Ovary (tissue), 9 donors: ENCODE results near the gene ARHGAP21. TPM values are rescaled to one million over a fixed set of nuclear protein-coding genes. Genes with fewer than 3 reads are reported as not detected.
"Not testable (repeated sequence)": the region's sequence is repeated elsewhere in the genome, so short reads cannot be mapped to it uniquely, and the experiment has no call there.

Source experiments
- DNase-seq, 5 donors: peaks; one replicate each; pipeline ENCODE4 v3.0.0-alpha.2; 2019 to 2020
- H3K27ac ChIP-seq, 2 donors: fragments of 200-600 bp; one replicate each; pipeline versions ENCODE4 v1.5.1 to v1.8.0; 2019 to 2022
- H3K27me3 ChIP-seq: fragments of 200-600 bp; one replicate; pipeline ENCODE4 v1.8.0; 2022
- H3K36me3 ChIP-seq: fragments of 200-600 bp; sonication (generic); one replicate; pipeline ENCODE4 v1.5.1; 2019
- H3K4me1 ChIP-seq: one replicate; pipeline ENCODE4 v1.8.1; 2013; ENCODE audit warnings: mild to moderate bottlenecking, moderate library complexity; ENCODE audit not compliant: insufficient read depth
- H3K4me3 ChIP-seq: fragments of 200-600 bp; sonication (generic); one replicate; pipeline ENCODE4 v1.5.1; 2017
- H3K9me3 ChIP-seq, 2 donors: fragments of 200-600 bp in 1 of 2; sonication (generic) in 1 of 2; one replicate each; pipeline versions ENCODE4 v1.5.1 to v1.8.1; 2013 to 2019; ENCODE audit warnings: mild to moderate bottlenecking in 1 of 2, moderate library complexity in 1 of 2
- EP300 ChIP-seq: sonication (generic); formaldehyde crosslinking; IDR thresholded peaks from one replicate; pipeline ENCODE4 v1.6.1; 2017; ENCODE audit warnings: antibody characterized with exemption
- POLR2A ChIP-seq: fragments of 450-650 bp; IDR thresholded peaks from one replicate; pipeline ENCODE4 v1.6.1; 2017; ENCODE audit warnings: antibody characterized with exemption, mild to moderate bottlenecking, moderate library complexity
- WGBS, 3 donors: extraction: QIAGEN DNeasy Blood & Tissue Kit in 1 of 3; methylation state at CpG; one replicate each; pipeline versions ENCODE4 v1.1.5 to v1.1.7; 2013 to 2017; 5-methylcytosine and 5-hydroxymethylcytosine counted together
- intact Hi-C, 4 donors: fragments of 100-400 bp; cut with DNase I; formaldehyde crosslinking; loops; one replicate each; pipeline versions ENCODE4 v1.11.0 to v1.15.1; 2022 to 2023
- polyA plus RNA-seq, 2 donors: library from polyadenylated mRNA; stranded (reverse); fragments of 200-250 nt in 1 of 2; fragments of 350-450 nt in 1 of 2; fragmentation: Illumina TruSeq in 1 of 2; extraction: RNeasy Lipid Tissue Mini Kit (QIAGEN cat#74804) in 1 of 2; gene quantifications; one replicate each; pipeline ENCODE4 v1.2.3, GENCODE V29; 2013 to 2014
- total RNA-seq, 7 donors: library from RNA; depleted of rRNA in 2 of 7; stranded (reverse); fragments of >200 nt in 2 of 7; fragmentation: NEBNext Ultra II Directional in 3 of 7; extraction: Animal tissue kit (Norgen Biotek cat#: 25700) in 3 of 7; gene quantifications; one replicate each; pipeline versions ENCODE4 v1.1.0 to v1.2.4, GENCODE V29; 2016 to 2023
- TF ChIP-seq, protein P1 (sequence below), 3 donors: fragments of 450-650 bp in 2 of 3; fragments of 200-600 bp in 1 of 3; IDR thresholded peaks; one replicate each; pipeline versions ENCODE4 v1.5.1 to v1.8.0; 2016 to 2022; ENCODE audit warnings: antibody characterized with exemption in 3 of 3, mild to moderate bottlenecking in 1 of 3
- donor health status: DM: no; HTN: no; CAD: no; lungs with moderate emphysema.
- donor health status: DM: no; HTN: no; CAD: no.
- donor health status: Bipolar disorder and iron deficiency.
- donor health status: DM: yes; HTN: yes; CAD: no.
- donor health status: DM: no; HTN: no; CAD: no.
- donor health status: DM: yes; HTN: yes; CAD: no.

Gene ARHGAP21
- total and polyA plus RNA-seq, 9 donors, result 36.3 to 166 (median 82.6) TPM

DNA sequence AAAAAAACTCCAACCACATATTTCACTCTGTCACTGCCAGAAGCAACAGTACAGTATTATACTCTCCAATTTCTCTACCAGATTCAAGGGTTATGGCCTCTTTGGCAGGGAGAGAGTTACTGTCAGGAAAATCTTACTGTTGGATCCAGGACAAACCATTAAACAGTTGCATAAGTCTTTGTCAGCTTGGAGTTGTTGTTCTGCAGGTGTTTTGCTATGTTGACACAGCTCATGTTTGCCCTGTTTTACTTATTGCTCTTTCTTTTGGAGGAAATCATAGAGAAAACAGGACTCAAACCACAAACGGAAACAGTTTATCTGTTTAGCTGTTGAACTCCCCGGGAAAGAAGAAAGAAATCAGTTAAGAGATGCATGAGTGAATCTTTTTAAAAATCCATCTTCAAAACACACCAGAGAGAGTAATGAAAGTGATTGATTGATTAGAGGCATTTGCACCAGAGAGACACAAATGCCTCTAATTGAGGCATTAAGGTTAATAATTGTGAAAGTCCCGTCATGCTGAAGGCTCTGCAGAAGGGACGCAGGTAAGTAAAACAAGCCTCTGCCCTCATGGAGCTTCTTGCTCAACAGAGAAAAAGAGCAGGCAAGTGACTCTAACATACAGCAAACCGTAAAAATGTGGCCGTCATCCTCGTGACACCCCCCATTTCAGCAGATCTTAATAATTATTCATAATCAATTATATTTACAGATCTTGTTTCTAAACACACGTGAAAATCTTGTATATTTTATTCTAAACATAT lies 38.7 kb upstream of the ARHGAP21 start:
- TF ChIP-seq POLR2A (no peak), EP300 (no peak)
- TF ChIP-seq, protein P1, sequence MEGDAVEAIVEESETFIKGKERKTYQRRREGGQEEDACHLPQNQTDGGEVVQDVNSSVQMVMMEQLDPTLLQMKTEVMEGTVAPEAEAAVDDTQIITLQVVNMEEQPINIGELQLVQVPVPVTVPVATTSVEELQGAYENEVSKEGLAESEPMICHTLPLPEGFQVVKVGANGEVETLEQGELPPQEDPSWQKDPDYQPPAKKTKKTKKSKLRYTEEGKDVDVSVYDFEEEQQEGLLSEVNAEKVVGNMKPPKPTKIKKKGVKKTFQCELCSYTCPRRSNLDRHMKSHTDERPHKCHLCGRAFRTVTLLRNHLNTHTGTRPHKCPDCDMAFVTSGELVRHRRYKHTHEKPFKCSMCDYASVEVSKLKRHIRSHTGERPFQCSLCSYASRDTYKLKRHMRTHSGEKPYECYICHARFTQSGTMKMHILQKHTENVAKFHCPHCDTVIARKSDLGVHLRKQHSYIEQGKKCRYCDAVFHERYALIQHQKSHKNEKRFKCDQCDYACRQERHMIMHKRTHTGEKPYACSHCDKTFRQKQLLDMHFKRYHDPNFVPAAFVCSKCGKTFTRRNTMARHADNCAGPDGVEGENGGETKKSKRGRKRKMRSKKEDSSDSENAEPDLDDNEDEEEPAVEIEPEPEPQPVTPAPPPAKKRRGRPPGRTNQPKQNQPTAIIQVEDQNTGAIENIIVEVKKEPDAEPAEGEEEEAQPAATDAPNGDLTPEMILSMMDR (IDR thresholded peaks at IDR 0.05), result no peak
- WGBS, 3 donors, result 66 to 68% (median 67%) methylated on average over 8 of the region's 8 CpGs
- intact Hi-C loops, result no loop called here

DNA sequence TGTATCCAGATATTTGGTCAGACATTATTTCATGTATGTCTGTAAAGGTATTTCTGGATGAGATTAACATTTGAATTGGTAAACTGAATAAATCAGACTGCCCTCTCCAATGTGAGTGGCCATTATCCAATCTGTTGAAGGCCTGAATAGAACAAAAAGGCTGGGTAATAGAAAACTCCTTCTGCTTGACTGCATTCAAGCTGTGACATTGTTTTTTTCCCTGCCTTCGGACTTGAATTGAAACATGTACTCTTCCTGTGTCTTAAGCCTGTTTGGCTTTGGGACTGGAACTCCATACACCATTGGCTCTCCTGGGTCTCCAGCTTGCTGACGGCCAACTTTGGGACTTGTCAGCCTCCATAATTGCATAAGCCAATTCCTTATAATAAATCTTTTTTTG lies 36.0 kb upstream of the ARHGAP21 start:
- Histone ChIP-seq H3K36me3 (no peaks in the 10 kb centered on the region), H3K4me1 (no peaks in the 10 kb centered on the region), H3K9me3 (no peaks in the 10 kb centered on the region), H3K27ac (no peak overlapping the region), H3K4me3 (no peak overlapping the region), H3K27me3 (no peaks in the 10 kb centered on the region)
- DNase-seq, result no peak
- intact Hi-C loops, result no loop called here
- TF ChIP-seq EP300 (no peak), POLR2A (no peak)
- TF ChIP-seq, protein P1 (IDR thresholded peaks at IDR 0.05), result no peak
- WGBS, 3 donors, result 93 to 98% (median 97%) methylated on average over 2 of the region's 2 CpGs

More for the DNA sequence above, 38.7 kb upstream of the ARHGAP21 start:
- DNase-seq, result no peak
- Histone ChIP-seq H3K4me3 (no peak overlapping the region), H3K36me3 (no peaks in the 10 kb centered on the region), H3K27ac (no peak overlapping the region), H3K4me1 (no peaks in the 10 kb centered on the region), H3K9me3 (no peaks in the 10 kb centered on the region), H3K27me3 (no peaks in the 10 kb centered on the region)

GRCh38 chr10:24758254-24758653 lies 34.6 kb upstream of the ARHGAP21 start:
- H3K9me3 ChIP-seq, H3K4me1 ChIP-seq, H3K27ac ChIP-seq, H3K36me3 ChIP-seq, DNase-seq, H3K27me3 ChIP-seq, intact Hi-C loops, H3K4me3 ChIP-seq: not testable (repeated sequence)
- 90 to 94% (median 93%) methylated on average over 3 of the region's 3 CpGs for WGBS, 3 donors

GRCh38 chr10:24756283-24756682 lies 32.6 kb upstream of the ARHGAP21 start:
- H3K27ac ChIP-seq, result no peak overlapping the region
- no peak for DNase-seq
- no peaks in the 10 kb centered on the region for H3K4me1 ChIP-seq
- H3K27me3 ChIP-seq, result no peaks in the 10 kb centered on the region
- WGBS, 3 donors, result 87 to 100% (median 90%) methylated on average over 1 of the region's 1 CpG
- H3K36me3 ChIP-seq, result no peaks in the 10 kb centered on the region
- TF ChIP-seq POLR2A (no peak), EP300 (no peak)
- TF ChIP-seq, protein P1 (IDR thresholded peaks at IDR 0.05), result no peak
- intact Hi-C loops, result no loop called here
- no peak overlapping the region for H3K4me3 ChIP-seq
- no peaks in the 10 kb centered on the region for H3K9me3 ChIP-seq

- H3K27ac ChIP-seq, result no peak overlapping the region
- no peak for DNase-seq
- intact Hi-C loops, result no loop called here
- H3K4me1 ChIP-seq, result no peaks in the 10 kb centered on the region
- no peaks in the 10 kb centered on the region for H3K27me3 ChIP-seq
- H3K36me3 ChIP-seq, result no peaks in the 10 kb centered on the region
- WGBS, 3 donors, result 78 to 90% (median 80%) methylated on average over 1 of the region's 1 CpG
- H3K4me3 ChIP-seq, result no peak overlapping the region
- TF ChIP-seq, protein P1 (IDR thresholded peaks at IDR 0.05), result no peak
- TF ChIP-seq POLR2A, result no peak
- TF ChIP-seq EP300, result no peak
- H3K9me3 ChIP-seq, result no peaks in the 10 kb centered on the region
Observed at GRCh38 chr10:24751716-24752115, 28.0 kb upstream of the ARHGAP21 start.
